Progenitor cell of endocrine pancreas (in vitro differentiated cells): Measurements from ENCODE around the gene PLCL1. TPM values are rescaled to one million over a fixed set of nuclear protein-coding genes. Genes with fewer than 3 reads are reported as not detected.

ENCODE experiments used
- DNase-seq: peaks from one replicate; pipeline ENCODE4 v3.0.0; 2021; ENCODE audit warnings: low spot score; ENCODE audit not compliant: unreplicated experiment
- H3K27ac Mint-ChIP-seq: 2 replicates; pipeline ENCODE4 v1.8.0; 2021; ENCODE audit warnings: mild to moderate bottlenecking, moderate library complexity, mixed read lengths
- H3K27me3 Mint-ChIP-seq: 2 replicates; pipeline ENCODE4 v1.8.0; 2021; ENCODE audit warnings: mixed read lengths
- H3K36me3 Mint-ChIP-seq: 2 replicates; pipeline ENCODE4 v1.8.0; 2022; ENCODE audit warnings: mixed read lengths; ENCODE audit not compliant: insufficient read depth
- H3K4me1 Mint-ChIP-seq: 2 replicates; pipeline ENCODE4 v1.8.0; 2021; ENCODE audit warnings: low read depth, mixed read lengths
- H3K4me3 Mint-ChIP-seq: 2 replicates; pipeline ENCODE4 v1.8.0; 2021; ENCODE audit warnings: low read depth, mild to moderate bottlenecking, moderate library complexity, mixed read lengths
- H3K9me3 Mint-ChIP-seq: 2 replicates; pipeline ENCODE4 v1.8.0; 2021; ENCODE audit warnings: low read depth, mixed read lengths
- CTCF ChIP-seq: fragments of 200-600 bp; sonication (generic); IDR thresholded peaks from one replicate; pipeline ENCODE4 v1.5.0; 2021; ENCODE audit warnings: antibody characterized with exemption, mild to moderate bottlenecking; ENCODE audit not compliant: unreplicated experiment
- total RNA-seq: library from RNA; stranded (reverse); gene quantifications from 2 replicates; pipeline ENCODE4 v1.2.1, GENCODE V29; 2021

PLCL1 gene
- total RNA-seq, 1 donor from 2014 or later = 48.3 TPM

GRCh38 chr2:197839327-197839726 lies 34.9 kb downstream of the PLCL1 start:
- Mint-ChIP-seq H3K4me1 (peaks cover 3% of the 10 kb centered on the region), H3K27me3 (no peaks in the 10 kb centered on the region), H3K27ac (peak overlapping the region; percentile 7), H3K36me3 (peaks cover 21% of the 10 kb centered on the region), H3K9me3 (peaks cover 6% of the 10 kb centered on the region), H3K4me3 (no peak overlapping the region)
- DNase-seq = no peak
- TF ChIP-seq CTCF = no peak

- Mint-ChIP-seq H3K27me3 (no peaks in the 10 kb centered on the region), H3K4me1 (peaks cover 3% of the 10 kb centered on the region), H3K27ac (no peak overlapping the region), H3K4me3 (no peak overlapping the region), H3K36me3 (peaks cover 15% of the 10 kb centered on the region), H3K9me3 (peaks cover 2% of the 10 kb centered on the region)
- DNase-seq = no peak
- TF ChIP-seq CTCF = no peak
These were observed 35.5 kb downstream of the PLCL1 start for GRCh38 chr2:197839856-197840255.

GRCh38 chr2:197846128-197846527 lies 41.7 kb downstream of the PLCL1 start:
- peaks cover 11% of the 10 kb centered on the region for H3K36me3 Mint-ChIP-seq
- peaks cover 26% of the 10 kb centered on the region for H3K4me1 Mint-ChIP-seq
- no peak overlapping the region for H3K4me3 Mint-ChIP-seq
- no peak overlapping the region for H3K27ac Mint-ChIP-seq
- no peaks in the 10 kb centered on the region for H3K9me3 Mint-ChIP-seq
- no peaks in the 10 kb centered on the region for H3K27me3 Mint-ChIP-seq
- DNase-seq = no peak
- TF ChIP-seq CTCF = no peak

GRCh38 chr2:197846777-197847176 lies 42.4 kb downstream of the PLCL1 start:
- H3K36me3 Mint-ChIP-seq = peaks cover 8% of the 10 kb centered on the region
- no peak for TF ChIP-seq CTCF
- no peaks in the 10 kb centered on the region for H3K27me3 Mint-ChIP-seq
- H3K4me1 Mint-ChIP-seq = peaks cover 30% of the 10 kb centered on the region
- no peak for DNase-seq
- no peaks in the 10 kb centered on the region for H3K9me3 Mint-ChIP-seq
- H3K27ac Mint-ChIP-seq = no peak overlapping the region
- no peak overlapping the region for H3K4me3 Mint-ChIP-seq

GRCh38 chr2:197847651-197848401 lies 43.4 kb downstream of the PLCL1 start:
- Mint-ChIP-seq H3K4me1 (peaks cover 32% of the 10 kb centered on the region), H3K9me3 (no peaks in the 10 kb centered on the region), H3K4me3 (no peak overlapping the region), H3K27ac (no peak overlapping the region), H3K27me3 (no peaks in the 10 kb centered on the region), H3K36me3 (peaks cover 1% of the 10 kb centered on the region)
- TF ChIP-seq CTCF = no peak
- DNase-seq = no peak
